Measurements from ENCODE around the gene OR6B1.

The OR6B1 gene

GRCh38 chr7:144000020-144000419 is at the start of gene OR6B1:
TSS of gene OR6B1 (plus strand) at chr7:144000320. CDS start at chr7:144003997, 3,677 bp downstream.
- no peak for DNase-seq

GRCh38 chr7:143953421-143953820 is 46.7 kb upstream of the OR6B1 start:
- no peak for DNase-seq

GRCh38 chr7:143954135-143954534 is 46.0 kb upstream of the OR6B1 start:
- DNase-seq: no peak

GRCh38 chr7:143954544-143954943 is 45.6 kb upstream of the OR6B1 start, which contains the start of gene OR2F1:
TSS of gene OR2F1 (plus strand) at chr7:143954844. CDS start at chr7:143959971, 5,127 bp downstream.
- no peak for DNase-seq

GRCh38 chr7:143958781-143959180 is 41.3 kb upstream of the OR6B1 start:
- no peak for DNase-seq

GRCh38 chr7:143960813-143961610 is 39.1 kb upstream of the OR6B1 start:
- DNase-seq: no peak

- DNase-seq: no peak
Observed at GRCh38 chr7:143965280-143965679, 34.8 kb upstream of the OR6B1 start.

GRCh38 chr7:143967398-143967797 is 32.7 kb upstream of the OR6B1 start:
- no peak for DNase-seq

- no peak for DNase-seq
Observed at GRCh38 chr7:143973870-143974416, 26.2 kb upstream of the OR6B1 start.

- no peak for DNase-seq
Observed at GRCh38 chr7:143974459-143974858, 25.7 kb upstream of the OR6B1 start.

- no peak for DNase-seq
Observed at GRCh38 chr7:143975617-143976016, 24.5 kb upstream of the OR6B1 start.

GRCh38 chr7:143978585-143978984 is 21.5 kb upstream of the OR6B1 start:
- DNase-seq: no peak

- no peak for DNase-seq
Observed at GRCh38 chr7:143979359-143979758, 20.8 kb upstream of the OR6B1 start.

GRCh38 chr7:143979998-143980397 is 20.1 kb upstream of the OR6B1 start:
- no peak for DNase-seq

- no peak for DNase-seq
Observed at GRCh38 chr7:143980746-143981510, 19.2 kb upstream of the OR6B1 start.

GRCh38 chr7:143983960-143984359 is 16.2 kb upstream of the OR6B1 start:
- DNase-seq: no peak

GRCh38 chr7:143987513-143987912 is 12.6 kb upstream of the OR6B1 start:
- DNase-seq: no peak

GRCh38 chr7:143988976-143989745 is 11.0 kb upstream of the OR6B1 start:
- no peak for DNase-seq

GRCh38 chr7:143992670-143993069 is 7.5 kb upstream of the OR6B1 start:
- DNase-seq: no peak

GRCh38 chr7:143993924-143994323 is 6.2 kb upstream of the OR6B1 start:
- DNase-seq: no peak

GRCh38 chr7:144001543-144001942 is 1.4 kb downstream of the OR6B1 start:
- DNase-seq: no peak

- no peak for DNase-seq
Observed at GRCh38 chr7:144004703-144005102, 4.6 kb downstream of the OR6B1 start.

Data from activated T-cell treated with anti-CD3 and anti-CD28 coated beads, Interleukin-2, amount 50 U/mL, for 48 hours (primary cell).